HEK293 (cell line): Measurements from ENCODE around the gene RBBP7.

Experiments used
- FEZF1 ChIP-seq: fragments of 450-650 bp; formaldehyde crosslinking; IDR thresholded peaks from 2 replicates; pipeline ENCODE4 v1.5.1; 2016; ENCODE audit warnings: missing biosample characterization, missing genetic modification characterization
- GLIS2 ChIP-seq: fragments of 450-650 bp; formaldehyde crosslinking; IDR thresholded peaks from 2 replicates; pipeline ENCODE4 v1.5.1; 2016; ENCODE audit warnings: missing biosample characterization, missing genetic modification characterization
- KLF8 ChIP-seq: fragments of 450-650 bp; formaldehyde crosslinking; IDR thresholded peaks from 2 replicates; pipeline ENCODE4 v1.5.1; 2016; ENCODE audit warnings: missing biosample characterization, missing genetic modification characterization
- RBAK ChIP-seq: fragments of 450-650 bp; formaldehyde crosslinking; IDR thresholded peaks from 2 replicates; pipeline ENCODE4 v1.5.1; 2016; ENCODE audit warnings: missing biosample characterization, missing genetic modification characterization
- SP3 ChIP-seq: fragments of 450-650 bp; formaldehyde crosslinking; IDR thresholded peaks from 2 replicates; pipeline ENCODE4 v1.5.1; 2016; ENCODE audit warnings: missing biosample characterization, missing genetic modification characterization
- YY2 ChIP-seq: fragments of 450-650 bp; formaldehyde crosslinking; IDR thresholded peaks from 2 replicates; pipeline ENCODE4 v1.5.1; 2016; ENCODE audit warnings: missing biosample characterization, missing genetic modification characterization
- ZBTB48 ChIP-seq: fragments of 450-650 bp; formaldehyde crosslinking; IDR thresholded peaks from 2 replicates; pipeline ENCODE4 v1.5.1; 2016; ENCODE audit warnings: missing biosample characterization, missing genetic modification characterization
- ZEB2 ChIP-seq: fragments of 450-650 bp; formaldehyde crosslinking; IDR thresholded peaks from 2 replicates; pipeline ENCODE4 v1.5.1; 2016; ENCODE audit warnings: missing biosample characterization, missing genetic modification characterization
- ZFP69B ChIP-seq: fragments of 450-650 bp; formaldehyde crosslinking; IDR thresholded peaks from 2 replicates; pipeline ENCODE4 v1.5.1; 2016; ENCODE audit warnings: missing biosample characterization, missing genetic modification characterization
- ZNF146 ChIP-seq: fragments of 450-650 bp; formaldehyde crosslinking; IDR thresholded peaks from 2 replicates; pipeline ENCODE4 v1.5.1; 2016; ENCODE audit warnings: missing biosample characterization, missing genetic modification characterization
- ZNF16 ChIP-seq: fragments of 450-650 bp; formaldehyde crosslinking; IDR thresholded peaks from 2 replicates; pipeline ENCODE4 v1.5.1; 2016; ENCODE audit warnings: low read depth, missing biosample characterization, missing genetic modification characterization
- ZNF169 ChIP-seq: fragments of 450-650 bp; formaldehyde crosslinking; IDR thresholded peaks from 2 replicates; pipeline ENCODE4 v1.5.1; 2016; ENCODE audit warnings: missing biosample characterization, missing genetic modification characterization
- ZNF324 ChIP-seq: fragments of 450-650 bp; formaldehyde crosslinking; IDR thresholded peaks from 2 replicates; pipeline ENCODE4 v1.5.1; 2016; ENCODE audit warnings: missing biosample characterization, missing genetic modification characterization
- ZNF391 ChIP-seq: fragments of 450-650 bp; formaldehyde crosslinking; IDR thresholded peaks from 2 replicates; pipeline ENCODE4 v1.5.1; 2016; ENCODE audit warnings: low read depth, missing biosample characterization, missing genetic modification characterization, borderline replicate concordance
- ZNF521 ChIP-seq: fragments of 450-650 bp; formaldehyde crosslinking; IDR thresholded peaks from 2 replicates; pipeline ENCODE4 v1.5.1; 2017; ENCODE audit warnings: missing biosample characterization, mild to moderate bottlenecking, missing genetic modification characterization
- ZNF621 ChIP-seq: fragments of 450-650 bp; formaldehyde crosslinking; IDR thresholded peaks from 2 replicates; pipeline ENCODE4 v1.5.1; 2017; ENCODE audit warnings: missing biosample characterization, missing genetic modification characterization
- ZNF677 ChIP-seq: fragments of 450-650 bp; IDR thresholded peaks from 2 replicates; pipeline ENCODE4 v1.5.0; 2018; ENCODE audit warnings: missing biosample characterization, mild to moderate bottlenecking, missing genetic modification characterization, moderate library complexity
- TF ChIP-seq, protein P1 (sequence below): fragments of 450-650 bp; formaldehyde crosslinking; IDR thresholded peaks from 2 replicates; pipeline ENCODE4 v1.5.1; 2016; ENCODE audit warnings: missing biosample characterization, missing genetic modification characterization
- TF ChIP-seq, protein P2 (sequence below): fragments of 450-650 bp; formaldehyde crosslinking; IDR thresholded peaks from 2 replicates; pipeline ENCODE4 v1.5.1; 2016; ENCODE audit warnings: missing biosample characterization, missing genetic modification characterization
- TF ChIP-seq, protein P3 (sequence below): fragments of 450-650 bp; formaldehyde crosslinking; IDR thresholded peaks from 2 replicates; pipeline ENCODE4 v1.5.1; 2016; ENCODE audit warnings: missing biosample characterization, missing genetic modification characterization
- TF ChIP-seq, protein P4 (sequence below): fragments of 450-650 bp; formaldehyde crosslinking; IDR thresholded peaks from 2 replicates; pipeline ENCODE4 v1.5.1; 2016; ENCODE audit warnings: missing biosample characterization, missing genetic modification characterization
- TF ChIP-seq, protein P5 (sequence below): fragments of 450-650 bp; formaldehyde crosslinking; IDR thresholded peaks from 2 replicates; pipeline ENCODE4 v1.5.1; 2016; ENCODE audit warnings: missing biosample characterization, missing genetic modification characterization
- TF ChIP-seq, protein P6 (sequence below): fragments of 450-650 bp; formaldehyde crosslinking; IDR thresholded peaks from 2 replicates; pipeline ENCODE4 v1.5.1; 2016; ENCODE audit warnings: missing biosample characterization, missing genetic modification characterization
- TF ChIP-seq, protein P7 (sequence below): fragments of 450-650 bp; formaldehyde crosslinking; IDR thresholded peaks from 2 replicates; pipeline ENCODE4 v1.5.1; 2016; ENCODE audit warnings: missing biosample characterization, missing genetic modification characterization
- TF ChIP-seq, protein P8 (sequence below): fragments of 450-650 bp; formaldehyde crosslinking; IDR thresholded peaks from 2 replicates; pipeline ENCODE4 v1.5.1; 2016; ENCODE audit warnings: missing biosample characterization, missing genetic modification characterization

RBBP7 gene

DNA sequence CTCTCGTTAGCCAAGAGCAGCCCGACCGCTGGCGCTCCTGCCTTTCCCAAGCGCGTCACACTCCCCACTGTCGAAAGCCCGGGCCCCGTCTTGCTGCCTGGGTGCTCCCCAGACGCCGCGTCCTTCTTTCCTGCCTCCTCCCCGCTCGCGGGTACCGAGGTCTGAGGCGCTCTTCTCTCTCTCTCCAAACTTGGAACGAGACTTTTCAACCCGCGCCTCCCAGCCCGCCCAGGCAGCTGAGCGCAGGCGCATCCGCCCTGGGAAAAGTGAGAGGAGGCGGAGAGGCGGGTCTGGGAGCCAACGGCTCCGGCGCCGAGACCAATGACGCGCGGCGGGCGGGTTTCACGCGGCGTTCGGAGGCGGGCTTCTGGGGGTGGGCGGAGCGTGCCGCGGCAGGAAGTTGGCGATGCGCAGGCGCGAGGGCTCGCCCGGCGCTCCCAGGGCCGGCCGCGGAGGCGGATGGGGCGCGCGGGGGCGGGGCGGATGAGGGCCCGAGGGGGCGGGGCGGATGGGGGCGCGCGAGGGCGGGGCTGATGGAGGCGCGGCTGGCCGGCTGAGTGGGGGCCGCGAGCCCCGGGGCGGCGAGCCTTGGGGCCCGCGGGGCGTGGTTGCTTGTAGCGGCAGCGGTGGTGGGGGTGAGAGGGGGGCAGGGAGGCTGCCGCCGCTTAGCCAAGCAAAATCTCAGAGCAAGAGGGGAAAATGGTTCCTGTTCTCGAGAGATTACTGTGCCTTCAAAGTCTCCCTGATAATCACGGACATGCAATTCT lies at the start of gene RBBP7 (continued):
- TF ChIP-seq, protein P1, sequence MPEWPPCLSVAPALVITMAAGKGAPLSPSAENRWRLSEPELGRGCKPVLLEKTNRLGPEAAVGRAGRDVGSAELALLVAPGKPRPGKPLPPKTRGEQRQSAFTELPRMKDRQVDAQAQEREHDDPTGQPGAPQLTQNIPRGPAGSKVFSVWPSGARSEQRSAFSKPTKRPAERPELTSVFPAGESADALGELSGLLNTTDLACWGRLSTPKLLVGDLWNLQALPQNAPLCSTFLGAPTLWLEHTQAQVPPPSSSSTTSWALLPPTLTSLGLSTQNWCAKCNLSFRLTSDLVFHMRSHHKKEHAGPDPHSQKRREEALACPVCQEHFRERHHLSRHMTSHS (tag by site-specific recombination), result no peak; the same call in 1 of the 2 replicates
- TF ChIP-seq ZBTB48 (tag by site-specific recombination) (no peak), FEZF1 (tag by site-specific recombination) (peak; percentile 50), ZNF677 (tag by site-specific recombination) (no peak), GLIS2 (tag by site-specific recombination) (peak; percentile 52; the same call in 1 of the 2 replicates), RBAK (tag by site-specific recombination) (no peak), YY2 (tag by site-specific recombination) (no peak), SP3 (tag by site-specific recombination) (peak; percentile 86), ZEB2 (tag by site-specific recombination) (peak; percentile 85), ZNF169 (tag by site-specific recombination) (no peak), ZNF16 (no peak), ZNF521 (no peak), ZNF391 (tag by site-specific recombination) (no peak), ZNF146 (tag by site-specific recombination) (no peak), ZNF324 (tag by site-specific recombination) (peak; percentile 73; the same call in 1 of the 2 replicates), ZFP69B (peak; percentile 73), ZNF621 (tag by site-specific recombination) (no peak), KLF8 (tag by site-specific recombination) (peak; percentile 79)
- TF ChIP-seq, protein P2, sequence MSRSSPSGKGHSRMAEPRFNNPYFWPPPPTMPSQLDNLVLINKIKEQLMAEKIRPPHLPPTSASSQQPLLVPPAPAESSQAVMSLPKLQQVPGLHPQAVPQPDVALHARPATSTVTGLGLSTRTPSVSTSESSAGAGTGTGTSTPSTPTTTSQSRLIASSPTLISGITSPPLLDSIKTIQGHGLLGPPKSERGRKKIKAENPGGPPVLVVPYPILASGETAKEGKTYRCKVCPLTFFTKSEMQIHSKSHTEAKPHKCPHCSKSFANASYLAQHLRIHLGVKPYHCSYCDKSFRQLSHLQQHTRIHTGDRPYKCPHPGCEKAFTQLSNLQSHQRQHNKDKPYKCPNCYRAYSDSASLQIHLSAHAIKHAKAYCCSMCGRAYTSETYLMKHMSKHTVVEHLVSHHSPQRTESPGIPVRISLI (tag by site-specific recombination), result no peak
- TF ChIP-seq, protein P3, sequence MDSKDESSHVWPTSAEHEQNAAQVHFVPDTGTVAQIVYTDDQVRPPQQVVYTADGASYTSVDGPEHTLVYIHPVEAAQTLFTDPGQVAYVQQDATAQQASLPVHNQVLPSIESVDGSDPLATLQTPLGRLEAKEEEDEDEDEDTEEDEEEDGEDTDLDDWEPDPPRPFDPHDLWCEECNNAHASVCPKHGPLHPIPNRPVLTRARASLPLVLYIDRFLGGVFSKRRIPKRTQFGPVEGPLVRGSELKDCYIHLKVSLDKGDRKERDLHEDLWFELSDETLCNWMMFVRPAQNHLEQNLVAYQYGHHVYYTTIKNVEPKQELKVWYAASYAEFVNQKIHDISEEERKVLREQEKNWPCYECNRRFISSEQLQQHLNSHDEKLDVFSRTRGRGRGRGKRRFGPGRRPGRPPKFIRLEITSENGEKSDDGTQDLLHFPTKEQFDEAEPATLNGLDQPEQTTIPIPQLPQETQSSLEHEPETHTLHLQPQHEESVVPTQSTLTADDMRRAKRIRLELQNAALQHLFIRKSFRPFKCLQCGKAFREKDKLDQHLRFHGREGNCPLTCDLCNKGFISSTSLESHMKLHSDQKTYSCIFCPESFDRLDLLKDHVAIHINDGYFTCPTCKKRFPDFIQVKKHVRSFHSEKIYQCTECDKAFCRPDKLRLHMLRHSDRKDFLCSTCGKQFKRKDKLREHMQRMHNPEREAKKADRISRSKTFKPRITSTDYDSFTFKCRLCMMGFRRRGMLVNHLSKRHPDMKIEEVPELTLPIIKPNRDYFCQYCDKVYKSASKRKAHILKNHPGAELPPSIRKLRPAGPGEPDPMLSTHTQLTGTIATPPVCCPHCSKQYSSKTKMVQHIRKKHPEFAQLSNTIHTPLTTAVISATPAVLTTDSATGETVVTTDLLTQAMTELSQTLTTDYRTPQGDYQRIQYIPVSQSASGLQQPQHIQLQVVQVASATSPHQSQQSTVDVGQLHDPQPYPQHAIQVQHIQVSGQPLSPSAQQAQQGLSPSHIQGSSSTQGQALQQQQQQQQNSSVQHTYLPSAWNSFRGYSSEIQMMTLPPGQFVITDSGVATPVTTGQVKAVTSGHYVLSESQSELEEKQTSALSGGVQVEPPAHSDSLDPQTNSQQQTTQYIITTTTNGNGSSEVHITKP (tag by site-specific recombination), result peak; percentile 33
- TF ChIP-seq, protein P4, sequence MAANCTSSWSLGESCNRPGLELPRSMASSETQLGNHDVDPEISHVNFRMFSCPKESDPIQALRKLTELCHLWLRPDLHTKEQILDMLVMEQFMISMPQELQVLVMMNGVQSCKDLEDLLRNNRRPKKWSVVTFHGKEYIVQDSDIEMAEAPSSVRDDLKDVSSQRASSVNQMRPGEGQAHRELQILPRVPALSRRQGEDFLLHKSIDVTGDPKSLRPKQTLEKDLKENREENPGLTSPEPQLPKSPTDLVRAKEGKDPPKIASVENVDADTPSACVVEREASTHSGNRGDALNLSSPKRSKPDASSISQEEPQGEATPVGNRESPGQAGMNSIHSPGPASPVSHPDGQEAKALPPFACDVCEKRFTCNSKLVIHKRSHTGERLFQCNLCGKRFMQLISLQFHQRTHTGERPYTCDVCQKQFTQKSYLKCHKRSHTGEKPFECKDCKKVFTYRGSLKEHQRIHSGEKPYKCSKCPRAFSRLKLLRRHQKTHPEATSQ (tag by site-specific recombination), result peak; percentile 67; the same call in 1 of the 2 replicates
- TF ChIP-seq, protein P5, sequence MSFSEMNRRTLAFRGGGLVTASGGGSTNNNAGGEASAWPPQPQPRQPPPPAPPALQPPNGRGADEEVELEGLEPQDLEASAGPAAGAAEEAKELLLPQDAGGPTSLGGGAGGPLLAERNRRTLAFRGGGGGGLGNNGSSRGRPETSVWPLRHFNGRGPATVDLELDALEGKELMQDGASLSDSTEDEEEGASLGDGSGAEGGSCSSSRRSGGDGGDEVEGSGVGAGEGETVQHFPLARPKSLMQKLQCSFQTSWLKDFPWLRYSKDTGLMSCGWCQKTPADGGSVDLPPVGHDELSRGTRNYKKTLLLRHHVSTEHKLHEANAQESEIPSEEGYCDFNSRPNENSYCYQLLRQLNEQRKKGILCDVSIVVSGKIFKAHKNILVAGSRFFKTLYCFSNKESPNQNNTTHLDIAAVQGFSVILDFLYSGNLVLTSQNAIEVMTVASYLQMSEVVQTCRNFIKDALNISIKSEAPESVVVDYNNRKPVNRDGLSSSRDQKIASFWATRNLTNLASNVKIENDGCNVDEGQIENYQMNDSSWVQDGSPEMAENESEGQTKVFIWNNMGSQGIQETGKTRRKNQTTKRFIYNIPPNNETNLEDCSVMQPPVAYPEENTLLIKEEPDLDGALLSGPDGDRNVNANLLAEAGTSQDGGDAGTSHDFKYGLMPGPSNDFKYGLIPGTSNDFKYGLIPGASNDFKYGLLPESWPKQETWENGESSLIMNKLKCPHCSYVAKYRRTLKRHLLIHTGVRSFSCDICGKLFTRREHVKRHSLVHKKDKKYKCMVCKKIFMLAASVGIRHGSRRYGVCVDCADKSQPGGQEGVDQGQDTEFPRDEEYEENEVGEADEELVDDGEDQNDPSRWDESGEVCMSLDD (tag by site-specific recombination), result peak; percentile 57
- TF ChIP-seq, protein P6, sequence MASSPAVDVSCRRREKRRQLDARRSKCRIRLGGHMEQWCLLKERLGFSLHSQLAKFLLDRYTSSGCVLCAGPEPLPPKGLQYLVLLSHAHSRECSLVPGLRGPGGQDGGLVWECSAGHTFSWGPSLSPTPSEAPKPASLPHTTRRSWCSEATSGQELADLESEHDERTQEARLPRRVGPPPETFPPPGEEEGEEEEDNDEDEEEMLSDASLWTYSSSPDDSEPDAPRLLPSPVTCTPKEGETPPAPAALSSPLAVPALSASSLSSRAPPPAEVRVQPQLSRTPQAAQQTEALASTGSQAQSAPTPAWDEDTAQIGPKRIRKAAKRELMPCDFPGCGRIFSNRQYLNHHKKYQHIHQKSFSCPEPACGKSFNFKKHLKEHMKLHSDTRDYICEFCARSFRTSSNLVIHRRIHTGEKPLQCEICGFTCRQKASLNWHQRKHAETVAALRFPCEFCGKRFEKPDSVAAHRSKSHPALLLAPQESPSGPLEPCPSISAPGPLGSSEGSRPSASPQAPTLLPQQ, result peak; percentile 60; the same call in 1 of the 2 replicates
- TF ChIP-seq, protein P7, sequence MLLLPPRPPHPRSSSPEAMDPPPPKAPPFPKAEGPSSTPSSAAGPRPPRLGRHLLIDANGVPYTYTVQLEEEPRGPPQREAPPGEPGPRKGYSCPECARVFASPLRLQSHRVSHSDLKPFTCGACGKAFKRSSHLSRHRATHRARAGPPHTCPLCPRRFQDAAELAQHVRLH (tag by site-specific recombination), result peak; percentile 70; the same call in 1 of the 2 replicates
- TF ChIP-seq, protein P8, sequence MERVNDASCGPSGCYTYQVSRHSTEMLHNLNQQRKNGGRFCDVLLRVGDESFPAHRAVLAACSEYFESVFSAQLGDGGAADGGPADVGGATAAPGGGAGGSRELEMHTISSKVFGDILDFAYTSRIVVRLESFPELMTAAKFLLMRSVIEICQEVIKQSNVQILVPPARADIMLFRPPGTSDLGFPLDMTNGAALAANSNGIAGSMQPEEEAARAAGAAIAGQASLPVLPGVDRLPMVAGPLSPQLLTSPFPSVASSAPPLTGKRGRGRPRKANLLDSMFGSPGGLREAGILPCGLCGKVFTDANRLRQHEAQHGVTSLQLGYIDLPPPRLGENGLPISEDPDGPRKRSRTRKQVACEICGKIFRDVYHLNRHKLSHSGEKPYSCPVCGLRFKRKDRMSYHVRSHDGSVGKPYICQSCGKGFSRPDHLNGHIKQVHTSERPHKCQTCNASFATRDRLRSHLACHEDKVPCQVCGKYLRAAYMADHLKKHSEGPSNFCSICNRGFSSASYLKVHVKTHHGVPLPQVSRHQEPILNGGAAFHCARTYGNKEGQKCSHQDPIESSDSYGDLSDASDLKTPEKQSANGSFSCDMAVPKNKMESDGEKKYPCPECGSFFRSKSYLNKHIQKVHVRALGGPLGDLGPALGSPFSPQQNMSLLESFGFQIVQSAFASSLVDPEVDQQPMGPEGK, result peak; percentile 45
